HEK293 (cell line): ENCODE measurements around the gene IRF1.

Experiments
- CTCF ChIA-PET: fragments of 350-600 bp; formaldehyde crosslinking; extraction: SDS; loops from one replicate; lab custom pipeline; 2021; ENCODE audit warnings: antibody characterized with exemption; lab: Yijun Ruan, JAX
- POLR2A ChIA-PET: fragments of 300-600 bp; formaldehyde crosslinking; extraction: SDS; loops from one replicate; lab custom pipeline; 2020; ENCODE audit warnings: antibody characterized with exemption, inconsistent platforms; lab: Yijun Ruan, JAX
- H3K27ac ChIP-seq: fragments of 200-500 bp; sonication (Bioruptor generic); 2 replicates; pipeline ENCODE4 v1.5.1; 2014; ENCODE audit warnings: low read depth, low read length, control low read depth, inconsistent platforms; ENCODE audit errors: extremely low read depth
- H3K36me3 ChIP-seq, 2 experiments: fragments of 200-500 bp in 1 of 2; sonication (Bioruptor generic) in 1 of 2; 1 replicate in 1 of 2; 2 replicates in 1 of 2; pipeline ENCODE4 v1.5.1; 2014 to 2017; ENCODE audit warnings: inconsistent platforms in 2 of 2, low read length in 2 of 2; ENCODE audit not compliant: control insufficient read depth in 2 of 2, insufficient read depth in 1 of 2
- H3K4me1 ChIP-seq: fragments of 200-500 bp; sonication (Bioruptor generic); 2 replicates; pipeline ENCODE4 v1.5.1; 2014; ENCODE audit warnings: mild to moderate bottlenecking, low read length, inconsistent platforms; ENCODE audit not compliant: control insufficient read depth, insufficient read depth
- H3K4me3 ChIP-seq: 2 replicates; pipeline ENCODE4 v1.5.1; 2011; ENCODE audit warnings: low read depth, mild to moderate bottlenecking, control low read depth, low read length, moderate library complexity
- H3K9me3 ChIP-seq: fragments of 200-500 bp; sonication (Bioruptor generic); 2 replicates; pipeline ENCODE4 v1.5.1; 2014; ENCODE audit warnings: low read depth, low read length, inconsistent platforms; ENCODE audit not compliant: control insufficient read depth, insufficient read depth
- FEZF1 ChIP-seq: fragments of 450-650 bp; formaldehyde crosslinking; IDR thresholded peaks from 2 replicates; pipeline ENCODE4 v1.5.1; 2016; ENCODE audit warnings: missing biosample characterization, missing genetic modification characterization
- HOXA7 ChIP-seq: sonication (generic); formaldehyde crosslinking; IDR thresholded peaks from 2 replicates; pipeline ENCODE4 v1.8.1; 2022; ENCODE audit warnings: missing genetic modification reagents, borderline replicate concordance
- HOXC10 ChIP-seq: sonication (generic); formaldehyde crosslinking; IDR thresholded peaks from 2 replicates; pipeline ENCODE4 v1.8.1; 2023; ENCODE audit warnings: mild to moderate bottlenecking, missing genetic modification reagents
- KLF16 ChIP-seq: fragments of 450-650 bp; formaldehyde crosslinking; IDR thresholded peaks from 2 replicates; pipeline ENCODE4 v1.5.1; 2017; ENCODE audit warnings: missing biosample characterization, missing genetic modification characterization
- KLF7 ChIP-seq: fragments of 450-650 bp; formaldehyde crosslinking; IDR thresholded peaks from 2 replicates; pipeline ENCODE4 v1.5.1; 2016; ENCODE audit warnings: missing biosample characterization, missing genetic modification characterization, borderline replicate concordance
- MYNN ChIP-seq: fragments of 450-650 bp; formaldehyde crosslinking; IDR thresholded peaks from 2 replicates; pipeline ENCODE4 v1.5.1; 2016; ENCODE audit warnings: missing biosample characterization, missing genetic modification characterization, borderline replicate concordance
- PRDM4 ChIP-seq: fragments of 450-650 bp; formaldehyde crosslinking; IDR thresholded peaks from 2 replicates; pipeline ENCODE4 v1.5.1; 2017; ENCODE audit warnings: missing biosample characterization, missing genetic modification characterization
- ZBTB17 ChIP-seq: fragments of 450-650 bp; formaldehyde crosslinking; IDR thresholded peaks from 2 replicates; pipeline ENCODE4 v1.5.1; 2016; ENCODE audit warnings: missing biosample characterization, missing genetic modification characterization
- ZBTB20 ChIP-seq: fragments of 450-650 bp; formaldehyde crosslinking; IDR thresholded peaks from 2 replicates; pipeline ENCODE4 v1.5.1; 2016; ENCODE audit warnings: missing biosample characterization, missing genetic modification characterization
- ZFHX2 ChIP-seq: fragments of 450-650 bp; formaldehyde crosslinking; conservative IDR thresholded peaks from 2 replicates; pipeline ENCODE4 v1.5.1; 2016; ENCODE audit warnings: missing biosample characterization, missing genetic modification characterization
- ZNF140 ChIP-seq: fragments of 450-650 bp; formaldehyde crosslinking; IDR thresholded peaks from 2 replicates; pipeline ENCODE4 v1.5.1; 2016; ENCODE audit warnings: missing biosample characterization, missing genetic modification characterization
- ZNF146 ChIP-seq: fragments of 450-650 bp; formaldehyde crosslinking; IDR thresholded peaks from 2 replicates; pipeline ENCODE4 v1.5.1; 2016; ENCODE audit warnings: missing biosample characterization, missing genetic modification characterization
- ZNF18 ChIP-seq: fragments of 450-650 bp; formaldehyde crosslinking; IDR thresholded peaks from 2 replicates; pipeline ENCODE4 v1.5.1; 2016; ENCODE audit warnings: missing biosample characterization, missing genetic modification characterization
- ZNF184 ChIP-seq: fragments of 450-650 bp; IDR thresholded peaks from 2 replicates; pipeline ENCODE4 v1.5.1; 2018; ENCODE audit warnings: missing biosample characterization, mild to moderate bottlenecking, missing genetic modification characterization
- ZNF24 ChIP-seq: fragments of 450-650 bp; formaldehyde crosslinking; IDR thresholded peaks from 2 replicates; pipeline ENCODE4 v1.5.1; 2016; ENCODE audit warnings: missing biosample characterization, missing genetic modification characterization
- ZNF335 ChIP-seq: fragments of 450-650 bp; formaldehyde crosslinking; conservative IDR thresholded peaks from 2 replicates; pipeline ENCODE4 v1.5.1; 2016; ENCODE audit warnings: missing biosample characterization, missing genetic modification characterization
- ZNF488 ChIP-seq: fragments of 450-650 bp; formaldehyde crosslinking; IDR thresholded peaks from 2 replicates; pipeline ENCODE4 v1.5.1; 2016; ENCODE audit warnings: missing biosample characterization, missing genetic modification characterization
- ZNF664 ChIP-seq: fragments of 450-650 bp; formaldehyde crosslinking; IDR thresholded peaks from 2 replicates; pipeline ENCODE4 v1.5.1; 2016; ENCODE audit warnings: missing biosample characterization, missing genetic modification characterization
- ZNF692 ChIP-seq: fragments of 450-650 bp; formaldehyde crosslinking; IDR thresholded peaks from 2 replicates; pipeline ENCODE4 v1.5.1; 2016; ENCODE audit warnings: missing biosample characterization, missing genetic modification characterization

The IRF1 gene

GRCh38 chr5:132459031-132459982 lies 31.3 kb downstream of the IRF1 start (continued):
- peak; percentile 14; the same call in 1 of the 2 replicates for TF ChIP-seq PRDM4 (tag by site-specific recombination)

- no peak overlapping the region; the same call in 1 of the 2 replicates for H3K27ac ChIP-seq
- ChIA-PET POLR2A (interaction anchor here (0.6 to 1.5 kb wide), 2 partner anchors 32 to 38 kb away, joined by 4 to 8 read pairs; partner anchors contain the start of gene IRF1), CTCF (interaction anchor here (0.7 to 1.6 kb wide), 7 partner anchors 11 to 503 kb away, joined by 3 to 6 read pairs (median 3); no protein-coding TSS in a partner anchor)
- no peaks in the 10 kb centered on the region for H3K36me3 ChIP-seq
- no peaks in the 10 kb centered on the region for H3K9me3 ChIP-seq
- no peaks in the 10 kb centered on the region for H3K4me1 ChIP-seq
- no peak overlapping the region for H3K4me3 ChIP-seq
- TF ChIP-seq ZNF184 (tag by site-specific recombination): no peak
- peak; percentile 42; the same call in 1 of the 2 replicates for TF ChIP-seq FEZF1 (tag by site-specific recombination)
- TF ChIP-seq ZNF335 (tag by site-specific recombination): peak; percentile 36
Observed at GRCh38 chr5:132458651-132459030, 31.9 kb downstream of the IRF1 start.

- H3K27ac ChIP-seq: no peak overlapping the region
- no peaks in the 10 kb centered on the region for H3K4me1 ChIP-seq
- ChIA-PET CTCF (interaction anchor here (0.7 to 1.6 kb wide), 5 partner anchors 39 to 503 kb away, joined by 3 to 6 read pairs (median 3); partner anchors contain the start of gene KIF3A), POLR2A (interaction anchor here (1.5 kb wide), 1 partner anchor 33 kb away, joined by 8 read pairs; the partner anchor contains the start of gene IRF1)
- H3K36me3 ChIP-seq: no peaks in the 10 kb centered on the region
- TF ChIP-seq KLF7 (tag by site-specific recombination) (no peak), ZNF146 (tag by site-specific recombination) (no peak), HOXA7 (CRISPR knock-in tag) (no peak), ZNF24 (tag by site-specific recombination) (no peak), MYNN (no peak)
- no peaks in the 10 kb centered on the region for H3K9me3 ChIP-seq
- no peak overlapping the region for H3K4me3 ChIP-seq
Observed at GRCh38 chr5:132458226-132458560, 32.4 kb downstream of the IRF1 start.

GRCh38 chr5:132457371-132458225 lies 33.0 kb downstream of the IRF1 start:
- no peaks in the 10 kb centered on the region for H3K4me1 ChIP-seq
- CTCF ChIA-PET: interaction anchor here (0.7 to 1.6 kb wide), 4 partner anchors 39 to 280 kb away, joined by 3 to 6 read pairs (median 3); partner anchors contain the start of gene KIF3A
- H3K36me3 ChIP-seq: no peaks in the 10 kb centered on the region
- H3K27ac ChIP-seq: no peak overlapping the region
- H3K9me3 ChIP-seq: no peaks in the 10 kb centered on the region
- POLR2A ChIA-PET: no interaction called here
- H3K4me3 ChIP-seq: no peak overlapping the region
- TF ChIP-seq ZBTB20 (tag by site-specific recombination) (peak; percentile 25; the same call in 1 of the 2 replicates), ZNF664 (no peak), ZNF140 (tag by site-specific recombination) (no peak), ZFHX2 (no peak), ZNF692 (tag by site-specific recombination) (peak; percentile 97), ZNF18 (tag by site-specific recombination) (no peak), HOXC10 (CRISPR knock-in tag) (no peak), ZNF488 (no peak), ZBTB17 (tag by site-specific recombination) (peak; percentile 42; the same call in 1 of the 2 replicates), KLF16 (tag by site-specific recombination) (0 out of 2 replicates have a peak, but pooled peaks have one; percentile 37)
